Epithelial cell of proximal tubule (primary cell): ENCODE measurements around the gene PCDHA2. TPM values are rescaled to one million over a fixed set of nuclear protein-coding genes. Genes with fewer than 3 reads are reported as not detected.
A peak's percentile ranks its signal among the peaks of the same experiment; 100 is the strongest.
"Not testable (repeated sequence)": the region's sequence is repeated elsewhere in the genome, so short reads cannot be mapped to it uniquely, and the experiment has no call there.

Experiments used
- DNase-seq: peaks from one replicate; pipeline ENCODE4 v3.0.0-alpha.2; 2011; ENCODE audit warnings: low read depth
- H3K4me3 ChIP-seq: 2 replicates; pipeline ENCODE4 v1.5.1; 2011; ENCODE audit warnings: low read depth, mild to moderate bottlenecking, low read length
- CTCF ChIP-seq: conservative IDR thresholded peaks from 2 replicates; pipeline ENCODE4 v1.5.1; 2012; ENCODE audit warnings: low read depth, mild to moderate bottlenecking, low read length
- total RNA-seq: library from RNA; depleted of rRNA; stranded (reverse); fragments of >200 nt; gene quantifications from 2 replicates; pipeline ENCODE4 v1.2.3, GENCODE V29; 2015

Gene PCDHA2
- total RNA-seq, 1 donor from 2014 or later: not detected

DNA sequence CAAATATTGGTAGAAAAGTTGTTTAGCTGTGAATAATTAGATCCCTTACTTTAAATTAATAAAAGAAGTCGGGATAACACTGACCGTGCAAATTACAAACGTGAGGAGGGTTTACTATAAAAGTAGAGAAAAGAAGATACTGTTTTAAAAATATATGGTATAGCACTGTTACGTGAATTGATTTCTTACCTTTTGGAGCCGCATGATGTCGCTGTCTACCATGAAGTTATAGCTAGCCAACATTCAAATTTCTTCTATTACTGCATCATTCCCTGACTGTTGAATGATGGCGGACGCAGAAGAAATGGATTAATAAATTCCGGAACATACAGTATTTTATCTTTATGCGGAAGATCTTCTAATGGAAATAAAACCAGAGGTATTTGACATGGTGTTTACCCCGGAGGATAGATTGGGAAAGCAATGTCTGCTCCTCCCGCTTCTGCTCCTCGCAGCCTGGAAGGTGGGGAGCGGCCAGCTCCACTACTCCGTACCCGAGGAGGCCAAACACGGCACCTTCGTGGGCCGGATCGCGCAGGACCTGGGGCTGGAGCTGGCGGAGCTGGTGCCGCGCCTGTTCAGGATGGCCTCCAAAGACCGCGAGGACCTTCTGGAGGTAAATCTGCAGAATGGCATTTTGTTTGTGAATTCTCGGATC lies 33.2 kb downstream of the PCDHA2 start, which contains the start of gene PCDHA6:
TSS of gene PCDHA6 (plus strand) at position 257 of the 658 bp plus-strand sequence. CDS start at position 389, 132 bp downstream.
- peak; percentile 33 for TF ChIP-seq CTCF
- DNase-seq: no peak

DNA sequence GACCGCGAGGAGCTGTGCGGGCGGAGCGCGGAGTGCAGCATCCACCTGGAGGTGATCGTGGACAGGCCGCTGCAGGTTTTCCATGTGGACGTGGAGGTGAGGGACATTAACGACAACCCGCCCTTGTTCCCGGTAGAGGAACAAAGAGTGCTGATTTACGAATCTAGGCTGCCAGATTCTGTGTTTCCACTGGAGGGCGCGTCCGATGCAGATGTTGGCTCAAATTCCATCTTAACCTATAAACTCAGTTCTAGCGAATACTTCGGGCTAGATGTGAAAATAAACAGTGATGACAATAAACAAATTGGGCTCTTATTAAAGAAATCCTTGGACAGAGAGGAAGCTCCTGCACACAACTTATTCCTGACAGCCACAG lies 33.7 kb downstream of the PCDHA2 start:
- peak overlapping the region; percentile 37 for H3K4me3 ChIP-seq
- no peak for DNase-seq
- TF ChIP-seq CTCF: peak; percentile 24

More for the DNA sequence above, 33.2 kb downstream of the PCDHA2 start, which contains the start of gene PCDHA6:
- H3K4me3 ChIP-seq: peak within 1 kb of the TSS; percentile 37

GRCh38 chr5:140829511-140830501 lies 35.2 kb downstream of the PCDHA2 start:
- not testable (repeated sequence) for H3K4me3 ChIP-seq, DNase-seq

- DNase-seq: no peak
- peak within 1 kb of the TSS; percentile 11 for H3K4me3 ChIP-seq
- peak; percentile 16 for TF ChIP-seq CTCF
These were observed 39.3 kb downstream of the PCDHA2 start, which contains the start of gene PCDHA7 for GRCh38 chr5:140833993-140834392. PCDHA7 (plus strand) TSS chr5:140834269; CDS start chr5:140834384, 115 bp downstream.

DNA sequence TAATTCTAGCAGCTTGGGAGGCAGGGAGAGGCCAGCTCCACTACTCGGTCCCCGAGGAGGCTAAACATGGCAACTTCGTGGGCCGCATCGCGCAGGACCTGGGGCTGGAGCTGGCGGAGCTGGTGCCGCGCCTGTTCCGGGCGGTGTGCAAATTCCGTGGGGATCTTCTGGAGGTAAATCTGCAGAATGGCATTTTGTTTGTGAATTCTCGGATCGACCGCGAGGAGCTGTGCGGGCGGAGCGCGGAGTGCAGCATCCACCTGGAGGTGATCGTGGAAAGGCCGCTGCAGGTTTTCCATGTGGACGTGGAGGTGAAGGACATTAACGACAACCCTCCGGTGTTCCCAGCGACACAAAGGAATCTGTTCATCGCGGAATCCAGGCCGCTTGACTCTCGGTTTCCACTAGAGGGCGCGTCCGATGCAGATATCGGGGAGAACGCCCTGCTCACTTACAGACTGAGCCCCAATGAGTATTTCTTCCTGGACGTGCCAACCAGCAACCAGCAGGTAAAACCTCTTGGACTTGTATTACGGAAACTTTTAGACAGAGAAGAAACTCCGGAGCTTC lies 39.9 kb downstream of the PCDHA2 start:
- not testable (repeated sequence) for DNase-seq
- peak overlapping the region; percentile 11 for H3K4me3 ChIP-seq

- no peak for DNase-seq
- TF ChIP-seq CTCF: no peak
- H3K4me3 ChIP-seq: no peak overlapping the region
These were observed 41.2 kb downstream of the PCDHA2 start for GRCh38 chr5:140835622-140836510.
